Measurements from ENCODE around the gene HDAC9.

DNA sequence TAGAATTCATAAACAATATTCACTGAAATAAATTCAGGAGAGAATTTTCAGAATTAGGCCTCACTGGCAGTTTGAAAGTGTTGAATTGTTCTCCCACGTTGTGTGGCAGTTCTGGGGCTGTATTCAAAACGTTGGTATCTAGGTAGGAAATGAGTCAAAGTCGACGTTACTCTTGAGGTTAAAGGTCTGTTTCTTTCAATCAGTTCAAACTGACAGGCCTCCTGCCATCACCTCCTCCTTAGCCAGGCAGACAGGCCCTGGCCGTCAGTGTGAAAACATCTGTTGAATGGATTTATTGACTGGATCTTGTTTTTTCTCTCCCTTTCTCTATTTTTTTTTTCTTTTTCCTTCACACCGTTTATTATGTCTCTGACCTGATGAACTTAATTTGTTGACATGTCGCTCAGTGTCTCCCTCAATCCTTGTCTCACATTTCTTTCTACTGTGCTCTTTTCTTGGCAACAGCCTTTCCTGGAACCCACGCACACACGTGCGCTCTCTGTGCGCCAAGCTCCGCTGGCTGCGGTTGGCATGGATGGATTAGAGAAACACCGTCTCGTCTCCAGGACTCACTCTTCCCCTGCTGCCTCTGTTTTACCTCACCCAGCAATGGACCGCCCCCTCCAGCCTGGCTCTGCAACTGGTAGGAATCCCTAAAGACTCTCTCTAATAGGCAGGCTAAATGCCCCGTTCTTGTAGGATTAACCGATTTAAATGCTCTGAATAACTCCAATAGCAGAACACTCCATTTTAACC lies 231.7 kb downstream of the HDAC9 start:
- no peak for TF ChIP-seq CTCF (IDR thresholded peaks at IDR 0.05)
- TF ChIP-seq POLR2AphosphoS5 (IDR thresholded peaks at IDR 0.05) = no peak
